HG03354 (cell line): Measurements from ENCODE around the gene HNRNPCL2.
"Not testable (repeated sequence)": the region's sequence is repeated elsewhere in the genome, so short reads cannot be mapped to it uniquely, and the experiment has no call there.

Experiments used
- ATAC-seq: cut with Tn5 transposase; IDR thresholded peaks from one replicate; pipeline ENCODE4 v1.9.1; 2021; ENCODE audit warnings: mild to moderate bottlenecking; ENCODE audit not compliant: unreplicated experiment, poor library complexity, severe bottlenecking

The HNRNPCL2 gene

DNA sequence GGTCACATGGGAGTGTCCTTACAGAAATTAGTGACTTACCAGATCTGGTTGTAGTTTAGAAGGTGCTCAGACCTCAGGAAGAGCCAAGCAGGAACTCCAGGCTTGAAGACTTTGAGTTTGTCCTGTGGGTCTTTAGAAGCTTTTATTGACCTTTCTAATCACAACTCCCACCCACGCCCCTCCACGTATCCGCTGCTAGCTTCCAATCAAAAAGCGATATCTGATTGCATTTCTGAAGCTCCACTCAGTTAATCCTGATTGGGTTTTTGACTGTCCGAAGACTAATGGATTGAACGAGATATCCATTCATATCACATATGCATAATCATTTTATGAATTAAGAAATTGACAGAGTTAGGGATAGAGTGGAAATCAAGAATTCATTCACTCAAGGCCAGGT lies at the start of gene HNRNPCL2:
Gene HNRNPCL2, minus strand, starts transcription at position 101 of the 400 bp plus-strand sequence. CDS start 454 bp downstream, outside the sequence.
- ATAC-seq, result not testable (repeated sequence)

DNA sequence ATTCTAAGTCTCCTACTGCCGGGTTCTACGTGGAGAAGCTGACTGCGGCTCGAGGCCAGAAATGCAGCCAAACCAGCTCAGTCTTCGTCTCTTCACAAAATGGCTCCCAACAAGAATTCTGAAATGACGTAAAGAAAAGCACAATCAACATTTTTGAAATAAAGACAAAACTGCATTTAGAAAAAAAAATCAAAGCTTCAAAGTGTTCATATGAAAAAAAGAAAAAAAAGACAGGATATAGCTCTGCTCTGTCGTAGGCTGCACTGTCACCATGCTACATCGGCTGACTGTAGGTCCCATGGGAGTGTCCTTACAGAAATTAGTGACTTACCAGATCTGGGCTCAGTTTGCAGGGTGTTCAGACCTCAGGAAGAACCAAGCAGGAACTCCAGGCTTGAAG lies 48.9 kb upstream of the HNRNPCL2 start, which contains the start of gene HNRNPCL4:
Gene HNRNPCL4, minus strand, starts transcription at position 101 of the 400 bp plus-strand sequence. CDS start 164 bp downstream, outside the sequence.
- ATAC-seq, result not testable (repeated sequence)

DNA sequence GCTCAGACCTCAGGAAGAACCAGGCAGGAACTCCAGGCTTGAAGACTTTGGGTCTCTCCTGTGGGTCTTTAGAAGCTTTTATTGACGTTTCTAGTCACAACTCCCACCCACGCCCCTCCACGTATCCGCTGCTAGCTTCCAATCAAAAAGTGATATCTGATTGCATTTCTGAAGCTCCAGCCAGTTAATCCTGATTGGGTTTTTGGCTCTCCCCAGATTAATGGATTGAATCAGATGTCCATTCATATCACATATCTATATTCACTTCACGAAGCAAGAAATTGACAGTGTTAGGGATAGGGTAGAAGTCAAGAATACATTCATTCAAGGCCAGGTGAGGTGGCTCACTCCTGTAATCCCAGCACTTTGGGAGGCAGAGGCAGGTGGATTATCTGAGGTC lies 39.3 kb upstream of the HNRNPCL2 start, which contains the start of gene PRAMEF26:
Gene PRAMEF26, minus strand, starts transcription at position 101 of the 400 bp plus-strand sequence. CDS start 2,914 bp downstream, outside the sequence.
- ATAC-seq, result not testable (repeated sequence)

DNA sequence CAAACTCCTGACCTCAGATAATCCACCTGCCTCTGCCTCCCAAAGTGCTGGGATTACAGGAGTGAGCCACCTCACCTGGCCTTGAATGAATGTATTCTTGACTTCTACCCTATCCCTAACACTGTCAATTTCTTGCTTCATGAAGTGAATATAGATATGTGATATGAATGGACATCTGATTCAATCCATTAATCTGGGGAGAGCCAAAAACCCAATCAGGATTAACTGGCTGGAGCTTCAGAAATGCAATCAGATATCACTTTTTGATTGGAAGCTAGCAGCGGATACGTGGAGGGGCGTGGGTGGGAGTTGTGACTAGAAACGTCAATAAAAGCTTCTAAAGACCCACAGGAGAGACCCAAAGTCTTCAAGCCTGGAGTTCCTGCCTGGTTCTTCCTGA lies 46.2 kb downstream of the HNRNPCL2 start, which contains the start of gene PRAMEF25:
Gene PRAMEF25, plus strand, starts transcription at position 301 of the 400 bp plus-strand sequence. CDS start 2,920 bp downstream, outside the sequence.
- not testable (repeated sequence) for ATAC-seq
